Vagina (tissue), 2 donors: Measurements from ENCODE around the gene APOE. TPM values are rescaled to one million over a fixed set of nuclear protein-coding genes. Genes with fewer than 3 reads are reported as not detected.

ENCODE experiments used
- DNase-seq, 2 donors: peaks; one replicate each; pipeline ENCODE4 v3.0.0-alpha.2; 2017; ENCODE audit errors: extremely low spot score in 2 of 2
- H3K27ac ChIP-seq: fragments of 200-600 bp; sonication (generic); one replicate; pipeline ENCODE4 v1.5.1; 2019
- H3K27me3 ChIP-seq: fragments of 200-600 bp; sonication (generic); one replicate; pipeline ENCODE4 v1.5.1; 2019
- H3K36me3 ChIP-seq, 2 donors: fragments of 200-600 bp; sonication (generic); one replicate each; pipeline ENCODE4 v1.5.1; 2017 to 2019
- H3K4me1 ChIP-seq: fragments of 200-600 bp; sonication (generic); one replicate; pipeline ENCODE4 v1.5.1; 2019
- H3K4me3 ChIP-seq, 2 donors: fragments of 200-600 bp; sonication (generic); 1 replicate in 1 of 2; 2 replicates in 1 of 2; pipeline ENCODE4 v1.5.1; 2016 to 2019
- H3K9me3 ChIP-seq: fragments of 200-600 bp; sonication (generic); one replicate; pipeline ENCODE4 v1.5.1; 2019
- POLR2A ChIP-seq, 2 donors: fragments of 450-650 bp; IDR thresholded peaks; one replicate each; pipeline ENCODE4 v1.6.1; 2017; ENCODE audit warnings: antibody characterized with exemption in 2 of 2, mild to moderate bottlenecking in 2 of 2, moderate library complexity in 2 of 2
- POLR2AphosphoS5 ChIP-seq, 2 donors: sonication (generic); formaldehyde crosslinking; IDR thresholded peaks; one replicate each; pipeline ENCODE4 v1.9.0; 2017; ENCODE audit warnings: antibody characterized with exemption in 2 of 2, mild to moderate bottlenecking in 2 of 2, low read depth in 1 of 2; ENCODE audit not compliant: insufficient read depth in 1 of 2
- intact Hi-C: fragments of 100-400 bp; cut with DNase I; formaldehyde crosslinking; loops from one replicate; pipeline ENCODE4 v1.15.1; 2023
- total RNA-seq: library from RNA; depleted of rRNA; stranded (reverse); fragments of >200 nt; gene quantifications from one replicate; pipeline ENCODE4 v1.2.3, GENCODE V29; 2016
- TF ChIP-seq, protein P1 (sequence below), 3 experiments: fragments of 450-650 bp in 2 of 3; fragments of 200-600 bp in 1 of 3; sonication (generic) in 1 of 3; IDR thresholded peaks; one replicate each; pipeline ENCODE4 v1.5.1; 2017 to 2019; ENCODE audit warnings: antibody characterized with exemption in 3 of 3, mild to moderate bottlenecking in 2 of 3, moderate library complexity in 2 of 3

APOE gene
- total RNA-seq, 1 donor from 2014 or later: 170 TPM

DNA sequence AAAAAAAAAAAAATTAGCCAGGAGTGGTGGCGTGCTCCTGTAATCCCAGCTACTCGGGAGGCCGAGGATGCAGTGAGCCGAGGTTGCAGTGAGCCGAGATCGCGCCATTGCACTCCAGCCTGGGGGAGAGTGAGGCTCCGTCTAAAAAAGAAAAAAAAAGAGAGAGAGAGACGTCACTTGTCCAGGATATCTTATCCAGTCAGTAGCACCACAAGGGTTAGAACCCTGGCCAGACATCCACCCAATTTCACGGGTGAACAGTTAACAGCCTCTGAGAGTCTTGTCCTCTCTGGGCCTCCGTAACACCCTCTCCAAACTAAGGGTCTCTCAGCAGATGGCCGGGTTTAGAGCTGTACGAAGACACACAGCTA is 48.7 kb downstream of the APOE start:
- DNase-seq: no peak
- H3K4me3 ChIP-seq: peak overlapping the region; percentile 92 to 93
- no peaks in the 10 kb centered on the region for H3K27me3 ChIP-seq
- H3K4me1 ChIP-seq: peaks cover 58% of the 10 kb centered on the region
- intact Hi-C loops: loop anchor here (5.0 kb wide), 1 partner anchor 52 kb away; no protein-coding TSS in a partner anchor
- H3K27ac ChIP-seq: peak overlapping the region; percentile 83
- no peaks in the 10 kb centered on the region for H3K9me3 ChIP-seq
- TF ChIP-seq, protein P1, sequence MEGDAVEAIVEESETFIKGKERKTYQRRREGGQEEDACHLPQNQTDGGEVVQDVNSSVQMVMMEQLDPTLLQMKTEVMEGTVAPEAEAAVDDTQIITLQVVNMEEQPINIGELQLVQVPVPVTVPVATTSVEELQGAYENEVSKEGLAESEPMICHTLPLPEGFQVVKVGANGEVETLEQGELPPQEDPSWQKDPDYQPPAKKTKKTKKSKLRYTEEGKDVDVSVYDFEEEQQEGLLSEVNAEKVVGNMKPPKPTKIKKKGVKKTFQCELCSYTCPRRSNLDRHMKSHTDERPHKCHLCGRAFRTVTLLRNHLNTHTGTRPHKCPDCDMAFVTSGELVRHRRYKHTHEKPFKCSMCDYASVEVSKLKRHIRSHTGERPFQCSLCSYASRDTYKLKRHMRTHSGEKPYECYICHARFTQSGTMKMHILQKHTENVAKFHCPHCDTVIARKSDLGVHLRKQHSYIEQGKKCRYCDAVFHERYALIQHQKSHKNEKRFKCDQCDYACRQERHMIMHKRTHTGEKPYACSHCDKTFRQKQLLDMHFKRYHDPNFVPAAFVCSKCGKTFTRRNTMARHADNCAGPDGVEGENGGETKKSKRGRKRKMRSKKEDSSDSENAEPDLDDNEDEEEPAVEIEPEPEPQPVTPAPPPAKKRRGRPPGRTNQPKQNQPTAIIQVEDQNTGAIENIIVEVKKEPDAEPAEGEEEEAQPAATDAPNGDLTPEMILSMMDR (IDR thresholded peaks at IDR 0.05): no peak
- no peaks in the 10 kb centered on the region for H3K36me3 ChIP-seq

DNA sequence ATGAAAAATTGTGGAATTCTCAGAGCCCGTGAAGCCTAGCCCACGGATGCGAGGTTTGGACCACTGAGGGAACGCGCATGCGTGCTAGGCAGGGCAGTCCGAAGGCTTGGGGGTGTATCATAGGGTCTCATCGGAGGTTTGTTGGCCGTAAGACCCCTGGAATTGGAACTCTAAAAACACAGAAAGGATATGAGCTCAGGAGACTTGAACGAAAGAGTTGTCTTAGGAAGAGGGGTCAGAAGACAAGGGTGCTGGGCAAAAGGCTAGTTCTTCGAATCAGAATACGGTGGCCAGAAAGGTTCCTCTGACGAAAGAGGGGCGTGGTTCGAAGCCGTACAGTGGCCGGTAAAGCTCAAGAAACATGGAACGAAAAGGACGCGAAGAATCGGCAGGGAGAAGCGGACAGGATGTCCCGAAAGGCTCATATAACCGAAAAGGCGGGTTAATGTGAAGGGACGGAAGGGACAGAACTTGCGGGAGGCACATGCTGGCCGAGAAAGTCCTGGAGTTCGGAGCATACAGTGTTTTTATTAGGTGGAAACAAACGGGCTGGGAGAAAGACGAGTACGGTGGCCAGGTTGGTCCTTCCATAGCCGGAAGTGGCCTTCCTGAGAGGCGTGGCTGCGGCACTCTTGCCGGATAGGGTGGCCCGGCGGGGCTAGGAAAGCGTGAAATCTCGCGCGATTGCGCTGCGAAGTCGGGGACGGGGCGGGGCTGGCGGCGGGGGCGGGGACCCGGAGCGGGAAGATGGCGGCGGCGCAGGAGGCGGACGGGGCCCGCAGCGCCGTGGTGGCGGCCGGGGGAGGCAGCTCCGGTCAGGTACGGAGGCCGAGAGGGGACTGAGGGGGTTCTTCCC is 49.3 kb downstream of the APOE start, which contains the start of gene CLPTM1:
Gene CLPTM1, plus strand, starts transcription at position 732 of the 856 bp plus-strand sequence. Its CDS starts 16 bp downstream, at position 748.
- H3K4me3 ChIP-seq: peak within 1 kb of the TSS; percentile 92 to 93
- intact Hi-C loops: loop anchor here (5.0 kb wide), 1 partner anchor 53 kb away; no protein-coding TSS in a partner anchor
- peaks cover 64% of the 10 kb centered on the region for H3K4me1 ChIP-seq
- no peaks in the 10 kb centered on the region for H3K9me3 ChIP-seq
- H3K27me3 ChIP-seq: no peaks in the 10 kb centered on the region
- no peaks in the 10 kb centered on the region for H3K36me3 ChIP-seq
- TF ChIP-seq POLR2A (IDR thresholded peaks at IDR 0.05) (peak in 1 of 2 donors; percentile 59), POLR2AphosphoS5 (IDR thresholded peaks at IDR 0.05; ENCODE audit: insufficient read depth in 1 of 2, low read depth in 1 of 2) (peak; percentile 95 to 96)
- TF ChIP-seq, protein P1 (IDR thresholded peaks at IDR 0.05): peak in 1 of 3 experiments; percentile 33
- H3K27ac ChIP-seq: peak within 1 kb of the TSS; percentile 83
- DNase-seq: peak in 1 of 2 donors; percentile 96

DNA sequence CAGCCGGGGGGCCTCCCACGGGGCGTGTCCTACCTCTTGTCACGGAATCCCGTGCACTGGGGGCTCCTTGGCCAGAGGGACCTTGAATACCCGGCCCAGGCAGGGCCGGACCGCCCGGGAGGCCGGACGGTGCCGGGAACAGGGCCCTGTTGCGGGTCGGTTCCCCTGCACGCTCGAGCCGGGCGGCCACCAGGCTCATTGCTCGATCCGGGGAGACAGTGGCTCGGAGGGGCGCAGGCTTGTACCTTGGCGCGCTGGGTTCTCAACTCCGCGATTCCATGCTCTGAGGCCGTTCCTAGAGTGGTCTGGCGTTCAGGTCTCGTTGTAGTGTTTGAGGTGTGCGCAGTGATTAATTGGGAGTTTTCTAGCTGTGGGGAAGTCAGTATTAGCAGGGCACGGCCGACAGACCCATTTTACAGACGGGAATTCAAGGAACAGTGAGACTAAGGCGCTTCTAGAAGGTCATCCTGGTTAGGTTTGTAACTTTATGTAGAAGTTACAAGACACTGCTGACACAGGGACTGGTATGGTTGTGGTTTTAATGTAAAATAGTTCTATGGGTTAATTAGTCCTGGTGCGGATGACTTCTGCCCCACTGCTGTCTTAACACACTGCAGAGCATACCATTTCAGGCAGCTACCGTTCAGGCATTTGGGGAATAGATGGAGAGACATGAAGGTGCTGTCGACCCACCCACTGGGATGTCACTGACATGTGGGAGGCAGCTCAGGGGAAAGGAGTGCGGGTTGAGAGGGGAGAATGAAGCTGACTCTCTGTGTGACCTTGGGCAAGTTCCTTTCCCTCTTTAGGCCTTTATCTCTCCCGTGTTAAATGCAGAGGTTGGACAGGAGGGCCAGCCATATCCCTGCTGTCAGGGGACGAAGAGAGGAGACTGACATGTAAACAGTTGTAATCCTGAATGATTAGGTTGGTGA is 50.2 kb downstream of the APOE start:
- Histone ChIP-seq H3K27me3 (no peaks in the 10 kb centered on the region), H3K4me1 (peaks cover 73% of the 10 kb centered on the region), H3K36me3 (no peaks in the 10 kb centered on the region), H3K27ac (peak overlapping the region; percentile 83), H3K9me3 (no peaks in the 10 kb centered on the region), H3K4me3 (peak overlapping the region; percentile 92 to 93)
- intact Hi-C loops: no loop called here
- no peak for DNase-seq
- no peak for TF ChIP-seq POLR2A (IDR thresholded peaks at IDR 0.05)
- TF ChIP-seq, protein P1 (IDR thresholded peaks at IDR 0.05): no peak
- TF ChIP-seq POLR2AphosphoS5 (IDR thresholded peaks at IDR 0.05; ENCODE audit: insufficient read depth in 1 of 2, low read depth in 1 of 2): no peak

DNA sequence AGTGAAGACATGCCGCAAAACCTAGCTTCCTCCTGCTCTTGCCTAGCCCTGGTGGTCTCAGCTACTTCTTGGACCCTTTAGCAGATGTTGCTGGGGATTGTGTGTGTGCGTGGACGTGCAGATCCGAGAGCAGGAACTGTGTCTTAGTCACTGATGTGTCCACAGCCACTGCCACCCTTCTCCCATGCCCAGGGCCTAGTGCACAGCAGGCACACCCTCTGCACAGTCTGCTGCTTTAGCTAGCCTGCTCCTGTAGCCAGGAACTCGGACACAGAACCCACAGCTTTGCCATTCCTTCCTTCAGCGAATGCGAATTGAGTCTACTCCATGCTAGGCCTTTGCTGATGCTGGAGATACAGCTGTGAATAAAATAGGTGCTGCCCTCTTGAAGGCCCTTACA is 51.9 kb downstream of the APOE start:
- Histone ChIP-seq H3K27ac (no peak overlapping the region), H3K4me3 (no peak overlapping the region), H3K36me3 (no peaks in the 10 kb centered on the region), H3K9me3 (no peaks in the 10 kb centered on the region), H3K4me1 (peaks cover 64% of the 10 kb centered on the region), H3K27me3 (no peaks in the 10 kb centered on the region)
- no peak for DNase-seq
- intact Hi-C loops: no loop called here
- TF ChIP-seq, protein P1 (IDR thresholded peaks at IDR 0.05): no peak
- TF ChIP-seq POLR2A (IDR thresholded peaks at IDR 0.05) (no peak), POLR2AphosphoS5 (IDR thresholded peaks at IDR 0.05; ENCODE audit: insufficient read depth in 1 of 2, low read depth in 1 of 2) (no peak)
